ENCODE measurements around the gene POLG2. TPM values are rescaled to one million over a fixed set of nuclear protein-coding genes. Genes with fewer than 3 reads are reported as not detected.

POLG2 gene
- total and polyA plus RNA-seq, 9 of the 15 experiments (the other 6 are each of a cell fraction or from before 2014, with no cell fraction given): 13.4 to 44.8 (median 37.0) TPM

- TF ChIP-seq STAT6 (CRISPR knock-in tag; IDR thresholded peaks at IDR 0.05) (no peak), ZNF717 (CRISPR knock-in tag; IDR thresholded peaks at IDR 0.05) (no peak), HNRNPH1 (optimal IDR thresholded peaks at IDR 0.05; ENCODE audit: low read depth, low read length) (no peak), RBM17 (IDR thresholded peaks at IDR 0.05; ENCODE audit: borderline replicate concordance, low read depth, low read length) (no peak), SNRNP70 (optimal IDR thresholded peaks at IDR 0.05; ENCODE audit: low read depth, low read length) (no peak), PYGO2 (tag; IDR thresholded peaks at IDR 0.05) (no peak), MIER1 (IDR thresholded peaks at IDR 0.05; ENCODE audit: low read depth) (no peak), JUND (IDR thresholded peaks at IDR 0.05; ENCODE audit: borderline replicate concordance, low read depth, low read length) (no peak), JUND (tag; IDR thresholded peaks at IDR 0.05; ENCODE audit: borderline replicate concordance, low read depth, low read length) (peak; percentile 63; the same call in 1 of the 3 replicates), ZBTB12 (CRISPR knock-in tag; IDR thresholded peaks at IDR 0.05) (peak; percentile 80), ARID4B (CRISPR knock-in tag; IDR thresholded peaks at IDR 0.05) (no peak; the same call in 1 of the 2 replicates), XRCC5 (IDR thresholded peaks at IDR 0.05; ENCODE audit: low read depth, low read length) (no peak), RNF2 (IDR thresholded peaks at IDR 0.05) (no peak; the same call in none of the 2 replicates), AFF1 (IDR thresholded peaks at IDR 0.05; ENCODE audit: low read depth in 1 of 2, partially characterized antibody in 2 of 2) (peak in 1 of 2 experiments; percentile 71), SMARCE1 (IDR thresholded peaks at IDR 0.05) (no peak)
Observed at GRCh38 chr17:64506576-64507412, 9.9 kb upstream of the POLG2 start, which contains the start of gene CEP95 (continued).
